ENCODE data around the gene MTNR1B.

- TF ChIP-seq CTCF (IDR thresholded peaks at IDR 0.05; ENCODE audit: borderline replicate concordance, extremely low read depth, low read length, poor library complexity, severe bottlenecking) (no peak), EZH2 (IDR thresholded peaks at IDR 0.05; ENCODE audit: borderline replicate concordance, low read depth, low read length, severe bottlenecking) (no peak)
Measured at GRCh38 chr11:93024369-93024768, 54.9 kb downstream of the MTNR1B start.
